Measurements from ENCODE around the gene MTUS2. TPM values are rescaled to one million over a fixed set of nuclear protein-coding genes. Genes with fewer than 3 reads are reported as not detected.

MTUS2 gene
- polyA plus RNA-seq, 2 of the 4 experiments (the other 2 are of a cell fraction): not detected

GRCh38 chr13:28794396-28794795 is 25.7 kb upstream of the MTUS2 start (continued):
- no peak for TF ChIP-seq JUNB (IDR thresholded peaks at IDR 0.05)
- TF ChIP-seq EHMT2 (IDR thresholded peaks at IDR 0.05; ENCODE audit: low read depth): no peak
- no peak for TF ChIP-seq ZFP36 (IDR thresholded peaks at IDR 0.05; ENCODE audit: borderline replicate concordance, partially characterized antibody)
- TF ChIP-seq BHLHE40 (IDR thresholded peaks at IDR 0.05; ENCODE audit: low read depth, low read length): no peak
- no peak for TF ChIP-seq MAFK (IDR thresholded peaks at IDR 0.05; ENCODE audit: partially characterized antibody)
- TF ChIP-seq MYC (IDR thresholded peaks at IDR 0.05; ENCODE audit: borderline replicate concordance, low read length): no peak

- POLR2A ChIA-PET: interaction anchor here (1.1 kb wide), 1 partner anchor 138 kb away, joined by 7 read pairs; the partner anchor contains the start of gene POMP
- Histone ChIP-seq H3K9me3 (no peaks in the 10 kb centered on the region), H3K4me2 (no peak overlapping the region; the same call in 2 of the 3 replicates), H3K27ac (no peak overlapping the region), H3K4me3 (no peak overlapping the region; the same call in 2 of the 3 replicates), H3K4me1 (no peaks in the 10 kb centered on the region)
- WGBS (ENCODE audit: missing lambda C conversion rate): no CpG with 5 or more reads among the region's 1 CpG
- CTCF ChIA-PET: interaction anchor here (0.6 to 1.5 kb wide), 15 partner anchors 8 to 473 kb away, joined by 3 to 11 read pairs (median 4); partner anchors contain the start of gene MTUS2
- no peak for FAIRE-seq
- no peak for DNase-seq (ENCODE audit: low read depth in 1 of 2, low spot score in 1 of 2)
- ATAC-seq: peak in 1 of 2 experiments; percentile 53; a peak in 4 of 6 replicates
- no peak for TF ChIP-seq EHMT2 (IDR thresholded peaks at IDR 0.05; ENCODE audit: low read depth)
- TF ChIP-seq MAZ (IDR thresholded peaks at IDR 0.05; ENCODE audit: borderline replicate concordance, low read depth, low read length): no peak
- no peak for TF ChIP-seq PHF8 (IDR thresholded peaks at IDR 0.05; ENCODE audit: borderline replicate concordance, low read depth)
- no peak for TF ChIP-seq CBX2 (IDR thresholded peaks at IDR 0.05; ENCODE audit: borderline replicate concordance, low read depth)
- TF ChIP-seq REST (IDR thresholded peaks at IDR 0.05): no peak
- TF ChIP-seq CBX8 (IDR thresholded peaks at IDR 0.05): no peak
- TF ChIP-seq CHD2 (IDR thresholded peaks at IDR 0.05; ENCODE audit: low read length, partially characterized antibody): no peak
- no peak for TF ChIP-seq HOXB13 (CRISPR knock-in tag; IDR thresholded peaks at IDR 0.05; ENCODE audit: low read depth)
- no peak for TF ChIP-seq ATOH8 (CRISPR knock-in tag; IDR thresholded peaks at IDR 0.05; ENCODE audit: low read depth)
- no peak for TF ChIP-seq FOXS1 (CRISPR knock-in tag; IDR thresholded peaks at IDR 0.05)
- no peak for TF ChIP-seq RAD21 (conservative IDR thresholded peaks at IDR 0.05 in 1 of 2, IDR thresholded peaks at IDR 0.05 in 1 of 2)
- TF ChIP-seq HEYL (CRISPR knock-in tag; IDR thresholded peaks at IDR 0.05): no peak
- TF ChIP-seq GATA3 (IDR thresholded peaks at IDR 0.05; ENCODE audit: borderline replicate concordance): no peak
- no peak for TF ChIP-seq EP300 (IDR thresholded peaks at IDR 0.05)
- TF ChIP-seq SREBF2 (IDR thresholded peaks at IDR 0.05): no peak
- TF ChIP-seq RFX5 (IDR thresholded peaks at IDR 0.05): no peak
- TF ChIP-seq E2F6 (IDR thresholded peaks at IDR 0.05; ENCODE audit: borderline replicate concordance, low read depth): no peak
- no peak for TF ChIP-seq RARB (CRISPR knock-in tag; IDR thresholded peaks at IDR 0.05)
These were observed 23.2 kb upstream of the MTUS2 start for GRCh38 chr13:28796938-28797257.
